A673 (cell line): ENCODE results near the gene FAM13C.

Source experiments
- CTCF ChIP-seq: fragments of 300-800, 200-600 bp; sonication (generic); conservative IDR thresholded peaks from 2 replicates; pipeline ENCODE4 v1.5.1; 2017; ENCODE audit warnings: low read depth, mild to moderate bottlenecking, antibody characterized with exemption, low read length, moderate library complexity, mixed read lengths
- EZH2 ChIP-seq: fragments of 200-600 bp; sonication (generic); IDR thresholded peaks from 2 replicates; pipeline ENCODE4 v1.6.1; 2017; ENCODE audit warnings: borderline replicate concordance, low read depth, mild to moderate bottlenecking, mixed read lengths, antibody characterized with exemption, low read length; ENCODE audit not compliant: poor library complexity, severe bottlenecking

GRCh38 chr10:59400214-59400613, 37.9 kb upstream of the FAM13C start:
- TF ChIP-seq CTCF (no peak), EZH2 (no peak)
